Natural killer cell (primary cell): Measurements from ENCODE around the gene IP6K2. TPM values are rescaled to one million over a fixed set of nuclear protein-coding genes. Genes with fewer than 3 reads are reported as not detected.
"Not testable (repeated sequence)": the region's sequence is repeated elsewhere in the genome, so short reads cannot be mapped to it uniquely, and the experiment has no call there.

Source experiments
- ATAC-seq, 3 donors: fragments of 150-1000 bp in 2 of 3; fragments of 200-7000 bp in 1 of 3; cut with Tn5 transposase; 1 replicate in 1 of 3; 2 replicates in 2 of 3; pipeline ENCODE4 v1.10.0; 2021; ENCODE audit warnings: mild to moderate bottlenecking in 2 of 3, moderate library complexity in 2 of 3
- DNase-seq, 2 donors: peaks; one replicate each; pipeline versions ENCODE4 v3.0.0 to v3.0.0-alpha.2; 2013 to 2021; ENCODE audit warnings: mixed read lengths in 1 of 2
- H3K27ac ChIP-seq: one replicate; pipeline ENCODE4 v1.5.1; 2013; ENCODE audit warnings: mild to moderate bottlenecking, low read length
- H3K27me3 ChIP-seq: one replicate; pipeline ENCODE4 v1.6.1; 2013; ENCODE audit warnings: low read length; ENCODE audit not compliant: control insufficient read depth, insufficient read depth
- H3K36me3 ChIP-seq: one replicate; pipeline ENCODE4 v1.6.1; 2013; ENCODE audit warnings: low read length; ENCODE audit not compliant: control insufficient read depth, insufficient read depth
- H3K4me1 ChIP-seq: one replicate; pipeline ENCODE4 v1.6.1; 2013; ENCODE audit warnings: low read length; ENCODE audit not compliant: control insufficient read depth, insufficient read depth
- H3K4me3 ChIP-seq: one replicate; pipeline ENCODE4 v1.5.1; 2013; ENCODE audit warnings: low read length
- H3K9me3 ChIP-seq: one replicate; pipeline ENCODE4 v1.6.1; 2013; ENCODE audit warnings: low read length; ENCODE audit not compliant: control insufficient read depth, insufficient read depth
- H3K27ac Mint-ChIP-seq, 2 donors: one replicate each; pipeline ENCODE4 v1.8.0; 2022; ENCODE audit warnings: mild to moderate bottlenecking in 2 of 2, mixed read lengths in 2 of 2, moderate library complexity in 1 of 2
- H3K27me3 Mint-ChIP-seq, 2 donors: one replicate each; pipeline ENCODE4 v1.8.0; 2022; ENCODE audit warnings: low read depth in 2 of 2, mixed read lengths in 2 of 2
- H3K36me3 Mint-ChIP-seq: one replicate; pipeline ENCODE4 v1.8.0; 2022; ENCODE audit warnings: mixed read lengths
- H3K4me1 Mint-ChIP-seq, 2 donors: one replicate each; pipeline ENCODE4 v1.8.0; 2022; ENCODE audit warnings: mixed read lengths in 2 of 2
- H3K4me3 Mint-ChIP-seq: one replicate; pipeline ENCODE4 v1.8.0; 2022; ENCODE audit warnings: mild to moderate bottlenecking, moderate library complexity, mixed read lengths
- H3K9me3 Mint-ChIP-seq, 2 donors: one replicate each; pipeline ENCODE4 v1.8.0; 2022; ENCODE audit warnings: mixed read lengths in 2 of 2
- WGBS: methylation state at CpG from one replicate; pipeline ENCODE4 v1.1.7; 2013; ENCODE audit warnings: missing lambda C conversion rate; ENCODE audit not compliant: insufficient coverage; 5-methylcytosine and 5-hydroxymethylcytosine counted together
- intact Hi-C: fragments of 100-400 bp; cut with micrococcal nuclease; formaldehyde crosslinking; loops from one replicate; pipeline ENCODE4 v1.14.2; 2022
- total RNA-seq, 4 donors: library from RNA; stranded (reverse); fragments of 120-200 nt in 1 of 4; gene quantifications; one replicate each; pipeline versions ENCODE4 v1.2.3 to v1.2.4, GENCODE V29; 2013 to 2022
- TF ChIP-seq, protein P1 (sequence below): fragments of 200-600 bp; IDR thresholded peaks from one replicate; pipeline ENCODE4 v1.8.0; 2022; ENCODE audit warnings: antibody characterized with exemption

IP6K2 gene
- total RNA-seq, 3 donors from 2014 or later (not counting 1 experiment from before 2014, with no cell fraction given): 140 to 151 (median 148) TPM

DNA sequence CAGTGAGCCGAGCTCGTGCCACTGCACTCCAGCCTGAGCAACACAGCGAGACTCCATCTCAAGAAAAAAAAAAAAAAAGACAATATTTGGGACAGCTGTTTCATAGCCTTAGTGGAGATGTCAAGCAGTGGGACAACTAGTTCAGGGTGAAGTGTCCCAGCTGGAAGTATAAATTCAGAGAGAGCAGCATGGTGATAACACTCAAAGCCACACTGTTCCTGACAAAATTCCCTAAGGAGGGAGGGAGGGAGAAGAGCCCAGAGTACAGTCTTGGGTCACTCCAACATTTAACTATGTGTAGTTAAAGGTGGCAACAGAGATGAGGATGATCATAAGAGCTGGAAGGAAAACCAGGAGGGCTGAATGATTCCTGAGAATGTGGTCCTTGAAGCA is 21.1 kb upstream of the IP6K2 start:
- no peak for DNase-seq
- peaks cover 6% of the 10 kb centered on the region for H3K4me1 ChIP-seq
- intact Hi-C loops: no loop called here
- no peaks in the 10 kb centered on the region for H3K27me3 ChIP-seq
- Mint-ChIP-seq H3K4me1 (no peaks in the 10 kb centered on the region), H3K27me3 (no peaks in the 10 kb centered on the region), H3K36me3 (no peaks in the 10 kb centered on the region), H3K9me3 (no peaks in the 10 kb centered on the region), H3K4me3 (no peak overlapping the region), H3K27ac (no peak overlapping the region)
- ATAC-seq: no peak
- no peaks in the 10 kb centered on the region for H3K9me3 ChIP-seq
- H3K36me3 ChIP-seq: no peaks in the 10 kb centered on the region
- H3K27ac ChIP-seq: no peak overlapping the region
- 100% methylated on average over 3 of the region's 3 CpGs for WGBS
- TF ChIP-seq, protein P1, sequence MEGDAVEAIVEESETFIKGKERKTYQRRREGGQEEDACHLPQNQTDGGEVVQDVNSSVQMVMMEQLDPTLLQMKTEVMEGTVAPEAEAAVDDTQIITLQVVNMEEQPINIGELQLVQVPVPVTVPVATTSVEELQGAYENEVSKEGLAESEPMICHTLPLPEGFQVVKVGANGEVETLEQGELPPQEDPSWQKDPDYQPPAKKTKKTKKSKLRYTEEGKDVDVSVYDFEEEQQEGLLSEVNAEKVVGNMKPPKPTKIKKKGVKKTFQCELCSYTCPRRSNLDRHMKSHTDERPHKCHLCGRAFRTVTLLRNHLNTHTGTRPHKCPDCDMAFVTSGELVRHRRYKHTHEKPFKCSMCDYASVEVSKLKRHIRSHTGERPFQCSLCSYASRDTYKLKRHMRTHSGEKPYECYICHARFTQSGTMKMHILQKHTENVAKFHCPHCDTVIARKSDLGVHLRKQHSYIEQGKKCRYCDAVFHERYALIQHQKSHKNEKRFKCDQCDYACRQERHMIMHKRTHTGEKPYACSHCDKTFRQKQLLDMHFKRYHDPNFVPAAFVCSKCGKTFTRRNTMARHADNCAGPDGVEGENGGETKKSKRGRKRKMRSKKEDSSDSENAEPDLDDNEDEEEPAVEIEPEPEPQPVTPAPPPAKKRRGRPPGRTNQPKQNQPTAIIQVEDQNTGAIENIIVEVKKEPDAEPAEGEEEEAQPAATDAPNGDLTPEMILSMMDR: no peak
- H3K4me3 ChIP-seq: no peak overlapping the region

DNA sequence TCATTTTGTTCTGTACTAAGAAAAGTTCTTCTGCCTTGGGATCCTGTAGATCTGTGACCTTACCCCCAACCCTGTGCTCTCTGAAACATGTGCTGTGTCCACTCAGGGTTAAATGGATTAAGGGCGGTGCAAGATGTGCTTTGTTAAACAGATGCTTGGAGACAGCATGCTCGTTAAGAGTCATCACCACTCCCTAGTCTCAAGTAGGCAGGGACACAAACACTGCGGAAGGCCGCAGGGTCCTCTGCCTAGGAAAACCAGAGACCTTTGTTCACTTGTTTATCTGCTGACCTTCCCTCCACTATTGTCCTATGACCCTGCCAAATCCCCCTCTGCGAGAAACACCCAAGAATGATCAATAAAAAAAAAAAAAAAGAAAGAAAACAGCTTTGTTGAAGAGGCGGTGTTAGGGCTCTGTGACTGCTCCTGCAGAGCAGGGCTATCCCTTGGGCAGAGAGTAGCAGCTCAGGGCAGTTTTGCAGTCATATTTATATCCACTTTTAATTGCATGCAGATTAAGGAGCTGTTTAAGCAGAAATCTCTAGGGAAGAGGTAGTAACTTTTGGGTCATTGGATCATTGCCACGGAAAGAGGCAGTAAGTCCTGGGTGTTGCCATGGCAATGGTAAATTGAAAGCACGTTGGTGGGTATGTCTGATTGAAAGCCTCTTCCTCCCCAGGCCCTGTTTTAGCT is 18.2 kb upstream of the IP6K2 start:
- intact Hi-C loops, H3K4me3 Mint-ChIP-seq: not testable (repeated sequence)
- 57% methylated on average over 4 of the region's 8 CpGs for WGBS

DNA sequence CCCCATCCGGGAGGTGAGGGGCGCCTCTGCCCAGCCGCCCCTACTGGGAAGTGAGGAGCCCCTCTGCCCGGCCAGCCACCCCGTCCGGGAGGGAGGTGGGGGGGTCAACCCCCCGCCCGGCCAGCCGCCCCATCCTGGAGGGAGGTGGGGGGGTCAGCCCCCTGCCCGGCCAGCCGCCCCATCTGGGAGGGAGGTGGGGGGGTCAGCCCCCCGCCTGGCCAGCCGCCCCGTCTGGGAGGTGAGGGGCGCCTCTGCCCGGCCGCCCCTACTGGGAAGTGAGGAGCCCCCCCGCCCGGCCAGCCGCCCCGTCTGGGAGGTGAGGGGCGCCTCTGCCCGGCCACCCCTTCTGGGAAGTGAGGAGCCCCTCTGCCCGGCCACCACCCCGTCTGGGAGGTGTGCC is 17.5 kb upstream of the IP6K2 start:
- H3K27me3 Mint-ChIP-seq, H3K36me3 Mint-ChIP-seq: not testable (repeated sequence)
- 87% methylated on average over 4 of the region's 25 CpGs for WGBS

More for the DNA sequence above, 18.2 kb upstream of the IP6K2 start:
- not testable (repeated sequence) for H3K4me1 ChIP-seq, H3K9me3 ChIP-seq, H3K27ac ChIP-seq, H3K4me3 ChIP-seq, DNase-seq, H3K36me3 Mint-ChIP-seq, H3K27ac Mint-ChIP-seq, H3K9me3 Mint-ChIP-seq, H3K36me3 ChIP-seq, H3K4me1 Mint-ChIP-seq, H3K27me3 Mint-ChIP-seq, H3K27me3 ChIP-seq, ATAC-seq

DNA sequence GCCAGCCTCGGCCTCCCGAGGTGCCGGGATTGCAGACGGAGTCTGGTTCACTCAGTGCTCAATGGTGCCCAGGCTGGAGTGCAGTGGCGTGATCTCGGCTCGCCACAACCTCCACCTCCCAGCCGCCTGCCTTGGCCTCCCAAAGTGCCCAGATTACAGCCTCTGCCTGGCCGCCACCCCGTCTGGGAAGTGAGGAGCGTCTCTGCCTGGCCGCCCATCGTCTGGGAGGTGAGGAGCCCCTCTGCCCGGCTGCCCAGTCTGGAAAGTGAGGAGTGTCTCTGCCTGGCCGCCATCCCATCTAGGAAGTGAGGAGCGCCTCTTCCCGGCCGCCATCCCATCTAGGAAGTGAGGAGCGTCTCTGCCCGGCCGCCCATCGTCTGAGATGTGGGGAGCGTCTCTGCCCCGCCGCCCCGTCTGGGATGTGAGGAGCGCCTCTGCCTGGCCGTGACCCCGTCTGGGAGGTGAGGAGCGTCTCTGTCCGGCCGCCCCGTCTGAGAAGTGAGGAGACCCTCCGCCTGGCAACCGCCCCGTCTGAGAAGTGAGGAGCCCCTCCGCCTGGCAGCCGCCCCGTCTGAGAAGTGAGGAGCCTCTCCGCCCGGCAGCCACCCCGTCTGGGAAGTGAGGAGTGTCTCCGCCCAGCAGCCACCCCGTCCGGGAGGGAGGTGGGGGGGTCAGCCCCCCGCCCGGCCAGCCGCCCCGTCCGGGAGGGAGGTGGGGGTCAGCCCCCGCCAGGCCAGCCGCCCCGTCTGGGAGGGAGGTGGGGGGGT is 16.9 kb upstream of the IP6K2 start:
- H3K36me3 Mint-ChIP-seq, intact Hi-C loops, H3K9me3 ChIP-seq, H3K9me3 Mint-ChIP-seq, H3K27ac Mint-ChIP-seq, H3K27me3 ChIP-seq, H3K4me1 Mint-ChIP-seq, DNase-seq, H3K27me3 Mint-ChIP-seq, H3K36me3 ChIP-seq, H3K4me1 ChIP-seq, H3K27ac ChIP-seq, H3K4me3 ChIP-seq, ATAC-seq, H3K4me3 Mint-ChIP-seq: not testable (repeated sequence)
- 97% methylated on average over 6 of the region's 53 CpGs for WGBS

More for the DNA sequence above, 17.5 kb upstream of the IP6K2 start:
- ATAC-seq, H3K27me3 ChIP-seq, H3K9me3 Mint-ChIP-seq, H3K4me3 Mint-ChIP-seq, DNase-seq, H3K36me3 ChIP-seq, H3K4me3 ChIP-seq, intact Hi-C loops, H3K27ac ChIP-seq, H3K27ac Mint-ChIP-seq, H3K4me1 ChIP-seq, H3K9me3 ChIP-seq, H3K4me1 Mint-ChIP-seq: not testable (repeated sequence)

DNA sequence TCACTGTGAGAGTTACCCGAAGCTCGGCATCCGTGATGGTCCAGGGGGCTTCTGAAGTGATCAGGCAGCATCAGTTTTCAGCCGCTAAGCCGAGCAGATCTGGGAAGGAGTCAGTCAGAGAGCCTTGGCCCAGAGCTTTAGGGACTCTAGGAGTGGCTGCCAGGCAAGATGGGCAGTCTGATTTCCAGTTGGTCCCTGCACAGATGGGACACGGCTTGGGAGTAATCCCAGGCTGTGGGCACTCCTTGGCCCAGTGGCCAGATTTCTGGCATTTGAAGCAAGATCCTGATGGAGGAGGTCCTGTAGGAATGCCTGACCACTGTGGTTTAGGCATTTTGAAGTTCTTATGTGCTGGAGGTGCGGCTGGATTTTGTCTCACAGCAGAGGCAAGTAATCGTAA is 10.5 kb upstream of the IP6K2 start:
- Histone ChIP-seq H3K27ac (no peak overlapping the region), H3K36me3 (no peaks in the 10 kb centered on the region), H3K4me3 (no peak overlapping the region), H3K9me3 (peaks cover 6% of the 10 kb centered on the region), H3K4me1 (no peaks in the 10 kb centered on the region), H3K27me3 (no peaks in the 10 kb centered on the region)
- Mint-ChIP-seq H3K27me3 (peaks cover 0 to 3% of the 10 kb centered on the region in 2 donors), H3K4me1 (no peaks in the 10 kb centered on the region), H3K36me3 (no peaks in the 10 kb centered on the region), H3K27ac (no peak overlapping the region), H3K9me3 (no peaks in the 10 kb centered on the region), H3K4me3 (no peak overlapping the region)
- intact Hi-C loops: no loop called here
- no peak for DNase-seq
- WGBS: 94% methylated on average over 8 of the region's 8 CpGs
- ATAC-seq: no peak
- TF ChIP-seq, protein P1: no peak

DNA sequence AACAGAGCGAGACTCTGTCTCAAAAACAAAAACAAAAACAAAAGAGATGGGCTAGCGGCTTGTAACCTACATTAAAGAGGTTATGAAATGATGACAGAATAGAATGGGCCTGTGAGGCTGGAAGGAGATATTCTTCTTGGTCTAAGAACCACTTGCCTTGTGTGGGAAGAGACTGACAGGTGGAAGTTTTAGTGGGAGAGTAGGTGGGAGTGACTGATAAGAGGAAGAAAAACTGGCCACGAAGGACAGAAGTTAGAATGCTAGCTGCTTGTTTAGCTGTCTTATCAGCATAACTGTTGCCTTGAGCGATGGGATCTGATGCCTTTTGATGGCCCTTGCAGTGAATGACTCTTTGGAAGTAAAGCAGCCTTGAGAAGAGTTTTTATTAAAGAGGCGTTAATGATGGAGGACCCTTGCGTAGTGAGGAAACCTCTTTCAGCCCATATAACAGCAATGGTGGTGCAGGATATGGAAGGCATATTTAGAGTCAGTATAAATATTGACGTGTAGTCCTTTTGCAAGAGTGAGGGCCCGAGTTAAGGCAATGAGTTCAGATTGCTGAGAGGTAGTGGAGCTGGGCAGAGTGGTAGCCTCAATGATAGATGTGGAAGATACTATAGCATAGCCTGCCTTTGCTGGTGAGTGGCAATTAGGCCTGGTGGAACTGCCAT is 8.3 kb upstream of the IP6K2 start:
- H3K4me1 ChIP-seq, DNase-seq, H3K4me3 Mint-ChIP-seq, H3K36me3 ChIP-seq, H3K9me3 ChIP-seq, ATAC-seq, H3K27ac ChIP-seq, intact Hi-C loops, H3K9me3 Mint-ChIP-seq, H3K27ac Mint-ChIP-seq, H3K27me3 Mint-ChIP-seq, H3K4me1 Mint-ChIP-seq, H3K36me3 Mint-ChIP-seq, H3K27me3 ChIP-seq, H3K4me3 ChIP-seq: not testable (repeated sequence)
- WGBS: 93% methylated on average over 8 of the region's 8 CpGs
